HG02938 (cell line): ENCODE measurements around the gene TXLNG.
"Not testable (repeated sequence)": the region's sequence is repeated elsewhere in the genome, so short reads cannot be mapped to it uniquely, and the experiment has no call there.

Experiments used
- ATAC-seq: cut with Tn5 transposase; IDR thresholded peaks from one replicate; pipeline ENCODE4 v1.9.1; 2021; ENCODE audit warnings: mild to moderate bottlenecking, moderate library complexity; ENCODE audit not compliant: unreplicated experiment

TXLNG gene

GRCh38 chrX:16786139-16786790, at the start of gene TXLNG:
Gene TXLNG, plus strand, starts transcription at chrX:16786466. Its CDS starts 22 bp downstream, at chrX:16786488.
- ATAC-seq = peak; percentile 99

DNA sequence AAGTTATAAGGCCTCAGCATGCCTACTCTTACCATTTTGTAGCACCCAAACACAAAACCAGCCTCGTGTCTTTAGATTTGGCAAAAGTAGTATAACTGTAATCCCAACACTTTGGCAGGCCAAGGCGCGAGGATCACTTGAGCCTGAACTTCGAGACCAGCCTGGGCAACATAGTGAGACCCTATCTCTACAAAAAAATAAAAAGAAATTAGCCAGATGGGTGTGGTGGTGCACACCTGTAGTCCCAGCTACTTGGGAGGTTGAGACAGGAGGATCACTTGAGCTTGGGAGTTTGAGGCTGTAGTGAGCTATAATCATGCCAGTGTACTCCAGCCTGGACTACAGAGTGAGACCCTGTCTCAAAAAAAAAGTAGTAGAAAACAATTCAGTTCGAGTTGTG, 49.2 kb upstream of the TXLNG start:
- ATAC-seq = no peak

GRCh38 chrX:16739574-16739973, 46.7 kb upstream of the TXLNG start:
- no peak for ATAC-seq

- no peak for ATAC-seq
Measured at GRCh38 chrX:16743604-16744325, 42.5 kb upstream of the TXLNG start.

- ATAC-seq = no peak
Measured at GRCh38 chrX:16745102-16745501, 41.2 kb upstream of the TXLNG start.

GRCh38 chrX:16745659-16746058, 40.6 kb upstream of the TXLNG start:
- ATAC-seq = no peak

- ATAC-seq = no peak
Measured at GRCh38 chrX:16748425-16748824, 37.8 kb upstream of the TXLNG start.

DNA sequence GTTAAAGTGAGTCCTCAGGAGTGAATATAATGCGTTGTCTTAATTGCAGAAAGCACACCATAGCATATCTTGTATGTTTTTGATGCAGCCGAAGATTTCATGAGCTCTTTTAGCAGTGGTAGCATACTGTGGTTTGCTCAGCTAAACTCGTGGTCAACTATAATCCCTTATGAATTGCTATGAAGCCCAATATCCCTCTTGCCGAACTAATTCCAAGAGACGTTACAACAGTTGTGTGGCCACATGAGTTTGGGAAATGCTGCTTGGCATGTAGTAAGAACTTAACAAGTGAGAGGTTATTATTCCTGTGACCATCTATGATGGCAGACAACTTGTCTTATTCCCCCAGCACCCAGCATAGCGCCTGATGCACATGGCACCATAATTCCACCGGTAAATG, 36.1 kb upstream of the TXLNG start:
- no peak for ATAC-seq

GRCh38 chrX:16754019-16754418, 32.2 kb upstream of the TXLNG start:
- no peak for ATAC-seq

- ATAC-seq = no peak
Measured at GRCh38 chrX:16756724-16757123, 29.5 kb upstream of the TXLNG start.

GRCh38 chrX:16761500-16761899, 24.8 kb upstream of the TXLNG start:
- not testable (repeated sequence) for ATAC-seq

DNA sequence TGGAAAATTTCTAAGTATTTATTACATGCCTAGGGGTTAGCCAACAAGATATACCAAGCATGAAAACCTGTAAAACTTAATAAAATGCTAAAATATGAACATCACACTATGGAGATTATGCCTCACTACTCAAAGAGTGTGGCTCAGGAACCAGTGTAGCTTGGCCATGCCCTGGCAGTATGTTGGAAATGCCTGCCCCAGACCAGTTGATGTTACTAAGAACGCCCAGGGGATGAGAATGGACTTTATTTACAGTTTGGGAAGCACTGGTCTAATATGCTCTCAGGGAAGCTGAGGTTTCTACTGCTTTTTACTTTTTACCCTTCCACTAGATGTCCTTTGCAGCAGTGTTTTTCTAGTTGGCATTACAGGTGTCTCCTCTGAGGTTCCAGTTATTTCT, 23.7 kb upstream of the TXLNG start:
- ATAC-seq = no peak

- no peak for ATAC-seq
Measured at GRCh38 chrX:16765594-16765993, 20.7 kb upstream of the TXLNG start.

- ATAC-seq = no peak
Measured at GRCh38 chrX:16770970-16771482, 15.2 kb upstream of the TXLNG start.

- no peak for ATAC-seq
Measured at GRCh38 chrX:16771483-16772398, 14.5 kb upstream of the TXLNG start.

GRCh38 chrX:16772460-16772859, 13.8 kb upstream of the TXLNG start:
- ATAC-seq = no peak

GRCh38 chrX:16774746-16775145, 11.5 kb upstream of the TXLNG start:
- ATAC-seq = no peak

DNA sequence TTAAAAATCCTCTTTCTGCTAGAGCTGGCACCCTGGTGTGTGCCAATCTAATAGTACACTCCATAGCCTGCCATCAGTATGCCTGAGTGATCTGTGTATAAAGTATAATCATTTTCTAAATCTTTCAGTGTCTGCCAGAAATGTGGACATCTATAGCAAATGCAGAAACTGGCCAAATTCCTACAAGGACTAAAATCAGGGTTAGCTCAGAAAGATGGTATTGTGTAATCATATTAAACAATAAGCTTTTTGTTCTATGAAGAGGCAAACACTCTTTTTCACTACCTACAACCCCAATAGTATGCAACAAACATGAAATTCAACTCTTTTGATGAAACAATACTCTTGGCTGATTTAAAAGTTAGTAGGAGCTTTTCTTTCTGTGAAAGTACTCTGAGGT, 7.7 kb upstream of the TXLNG start:
- no peak for ATAC-seq

- no peak for ATAC-seq
Measured at GRCh38 chrX:16778993-16779392, 7.3 kb upstream of the TXLNG start.

- not testable (repeated sequence) for ATAC-seq
Measured at GRCh38 chrX:16779815-16780214, 6.5 kb upstream of the TXLNG start.

- no peak for ATAC-seq
Measured at GRCh38 chrX:16783452-16783851, 2.8 kb upstream of the TXLNG start.
